HG02678 (cell line): Measurements from ENCODE around the gene NDUFAB1.
"Not testable (repeated sequence)": the region's sequence is repeated elsewhere in the genome, so short reads cannot be mapped to it uniquely, and the experiment has no call there.

Source experiments
- ATAC-seq: cut with Tn5 transposase; IDR thresholded peaks from one replicate; pipeline ENCODE4 v1.9.1; 2021; ENCODE audit warnings: mild to moderate bottlenecking, moderate library complexity; ENCODE audit not compliant: unreplicated experiment

Gene NDUFAB1

DNA sequence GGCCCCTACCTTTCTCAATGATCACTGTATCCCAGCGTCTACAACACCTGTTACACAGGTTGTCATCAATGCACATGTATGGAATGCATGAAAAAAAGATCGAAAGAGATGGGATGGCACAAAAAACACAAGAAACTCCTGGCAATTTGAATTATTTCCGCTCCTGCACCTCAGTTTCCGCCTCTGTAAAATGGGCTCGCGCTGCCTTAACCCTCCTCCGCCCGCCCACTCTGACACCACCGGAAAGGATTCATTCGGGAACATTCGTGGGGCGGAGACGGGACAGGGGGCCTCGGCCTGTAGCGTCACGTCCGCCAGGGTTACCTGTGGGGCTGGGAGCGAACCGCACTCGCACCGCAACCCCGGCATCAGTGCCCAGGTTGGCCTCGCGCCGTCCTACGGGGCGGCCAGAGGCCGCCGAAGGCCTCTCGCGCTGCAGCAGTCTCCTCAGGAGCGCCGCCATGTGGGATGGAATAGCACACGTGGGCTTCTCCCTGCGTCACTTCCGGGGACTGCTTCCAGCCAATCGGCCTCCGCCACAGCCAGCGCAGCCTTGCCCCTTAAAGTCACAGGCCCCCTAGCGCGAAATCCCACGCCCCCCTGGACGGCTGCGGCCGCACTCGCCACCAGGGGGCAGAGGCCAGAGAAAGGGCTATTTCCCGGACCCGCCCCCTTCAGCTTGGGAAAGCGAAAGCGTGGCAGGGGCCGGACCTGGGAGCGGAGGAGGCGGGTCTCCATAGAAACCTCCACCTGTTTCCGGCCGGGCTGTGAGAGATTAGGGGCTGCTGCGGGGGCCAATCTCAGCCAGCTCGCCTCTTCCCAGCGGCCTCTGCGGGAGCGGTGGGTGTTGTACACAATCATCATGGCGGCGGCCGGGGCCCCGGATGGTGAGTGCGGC lies 39.0 kb downstream of the NDUFAB1 start, which contains the start of the genes EARS2 and UBFD1:
Gene EARS2 (minus strand): TSS at position 470 of the 898 bp plus-strand sequence. CDS start 7 bp downstream, at position 463.
Gene UBFD1 (plus strand): TSS at position 847 of the 898 bp plus-strand sequence. CDS start 16 bp downstream, at position 863.
- ATAC-seq = peak; percentile 92

DNA sequence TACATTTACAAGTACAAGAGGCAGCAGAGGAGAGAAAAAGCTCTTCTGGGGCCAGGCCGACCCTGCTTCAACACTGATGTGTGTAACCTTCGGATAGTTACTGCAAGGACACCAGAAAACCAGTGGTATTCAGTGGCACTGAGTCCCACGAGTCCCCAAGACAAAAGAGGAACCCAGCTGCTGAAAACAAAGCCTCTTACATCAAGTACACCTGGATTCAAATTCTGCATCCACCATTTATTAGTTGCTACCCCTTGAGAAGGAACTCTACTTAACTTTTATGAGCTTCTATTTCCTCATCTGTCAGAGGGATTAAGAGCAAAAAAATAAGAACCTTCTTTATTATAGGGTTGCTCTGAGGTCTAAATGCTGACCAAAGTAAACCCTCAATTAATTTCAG lies 41.6 kb downstream of the NDUFAB1 start:
- no peak for ATAC-seq

DNA sequence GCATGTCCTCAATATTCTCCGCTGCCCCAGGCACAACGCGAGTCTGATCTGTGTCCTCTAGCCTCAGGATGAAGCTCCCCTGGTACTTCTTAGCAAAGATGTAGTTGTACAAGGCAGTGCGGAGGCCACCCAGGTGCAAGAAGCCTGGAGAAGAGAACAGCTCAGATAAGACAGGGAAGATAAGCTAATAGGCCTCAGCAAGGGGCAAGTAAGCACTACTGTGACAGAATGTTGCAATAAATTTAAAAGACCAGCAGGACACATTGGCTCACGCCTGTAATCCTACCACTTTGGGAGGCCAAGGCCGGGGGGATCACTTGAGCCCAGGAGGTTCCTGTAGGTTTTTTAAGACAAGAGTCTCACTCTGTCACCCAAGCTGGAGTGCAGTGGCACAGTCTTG lies 44.0 kb downstream of the NDUFAB1 start:
- no peak for ATAC-seq

DNA sequence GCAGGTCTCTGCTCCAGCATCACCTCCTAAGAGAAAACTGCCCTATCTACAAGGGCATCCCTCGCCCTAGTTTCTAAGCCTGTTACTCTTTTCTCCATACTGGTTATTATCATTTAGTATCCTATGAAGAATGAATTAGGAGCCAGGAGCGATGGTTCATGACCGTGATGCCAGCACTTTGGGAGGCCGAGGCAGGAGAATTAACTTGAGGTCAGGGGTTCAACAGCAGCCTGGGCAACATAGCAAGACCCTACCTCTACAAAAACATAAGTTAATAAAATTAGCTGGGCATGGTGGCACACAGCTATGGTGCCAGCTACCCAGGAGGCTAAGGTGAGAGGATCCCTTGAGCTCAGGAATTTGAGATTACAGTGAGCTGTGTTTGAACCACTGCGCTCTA lies 46.2 kb downstream of the NDUFAB1 start:
- no peak for ATAC-seq

DNA sequence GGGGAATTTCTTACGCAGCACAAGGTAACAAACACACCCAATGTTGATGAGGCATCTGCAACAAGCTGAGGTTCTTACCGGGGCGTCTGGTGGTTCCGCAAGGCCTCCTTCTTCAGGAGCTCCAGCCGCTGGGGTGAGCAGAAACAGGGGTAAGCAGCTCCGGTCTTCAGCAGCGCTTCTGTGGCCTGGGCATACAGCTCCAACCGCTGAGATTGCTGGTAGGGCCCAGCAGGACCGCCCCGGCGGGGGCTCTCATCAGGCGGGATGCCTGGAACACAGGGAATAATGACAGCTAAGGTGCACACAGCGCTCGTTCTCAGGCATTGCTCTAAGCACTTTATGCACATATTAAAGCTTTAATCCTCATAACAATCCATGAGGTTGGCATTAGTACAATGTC lies 51.7 kb downstream of the NDUFAB1 start:
- no peak for ATAC-seq

DNA sequence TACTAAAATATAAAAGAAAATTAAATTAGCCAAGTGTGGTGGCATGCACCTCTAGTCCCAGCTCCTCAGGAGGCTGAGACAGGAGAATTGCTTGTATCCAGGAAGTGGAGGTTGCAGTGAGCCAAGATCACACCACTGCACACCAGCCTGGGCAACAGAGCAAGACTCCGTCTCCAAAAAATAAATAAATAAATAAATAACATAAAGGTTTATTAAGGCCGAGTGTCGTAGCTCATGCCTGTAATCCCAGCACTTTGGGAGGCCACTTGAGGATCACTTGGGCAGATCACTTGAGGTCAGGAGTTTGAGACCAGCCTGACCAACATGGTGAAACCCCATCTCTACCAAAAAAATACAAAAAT lies 55.3 kb downstream of the NDUFAB1 start:
- not testable (repeated sequence) for ATAC-seq

DNA sequence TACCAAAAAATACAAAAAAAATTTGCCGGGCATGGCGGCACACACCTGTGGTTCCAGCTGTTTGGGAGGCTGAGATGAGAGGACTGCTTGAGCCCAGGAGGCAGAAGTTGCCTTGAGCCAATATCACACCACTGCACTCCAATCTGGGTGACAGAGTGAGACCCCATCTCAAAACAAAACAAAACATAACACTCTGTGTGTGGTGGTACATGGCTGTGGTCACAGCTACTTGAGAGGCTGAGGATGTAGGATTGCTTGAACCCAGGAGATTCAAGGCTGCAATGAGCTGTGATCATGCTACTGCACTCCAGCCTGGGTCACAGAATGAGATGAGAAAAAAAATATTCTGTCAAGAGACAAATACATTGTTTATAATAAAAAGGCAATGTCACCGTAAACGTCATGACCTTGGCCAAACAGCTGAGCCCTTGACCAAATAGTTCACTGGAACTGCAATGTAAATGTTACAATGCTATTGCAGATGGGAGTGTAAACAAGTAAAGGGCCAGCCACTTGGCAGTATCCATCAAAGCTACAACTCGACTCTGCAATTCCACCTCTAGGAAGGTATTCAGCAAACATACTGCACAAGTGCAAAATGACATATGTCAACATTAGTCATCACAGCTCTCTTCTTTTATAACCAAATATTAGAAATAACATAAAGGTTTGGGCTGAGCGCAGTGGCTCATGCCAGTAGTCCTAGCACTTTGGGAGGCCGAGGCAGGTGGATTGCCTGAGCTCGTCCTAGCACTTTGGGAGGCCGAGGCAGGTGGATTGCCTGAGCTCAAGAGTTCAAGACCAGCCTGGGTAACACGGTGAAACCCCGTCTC lies 55.9 kb downstream of the NDUFAB1 start:
- no peak for ATAC-seq

DNA sequence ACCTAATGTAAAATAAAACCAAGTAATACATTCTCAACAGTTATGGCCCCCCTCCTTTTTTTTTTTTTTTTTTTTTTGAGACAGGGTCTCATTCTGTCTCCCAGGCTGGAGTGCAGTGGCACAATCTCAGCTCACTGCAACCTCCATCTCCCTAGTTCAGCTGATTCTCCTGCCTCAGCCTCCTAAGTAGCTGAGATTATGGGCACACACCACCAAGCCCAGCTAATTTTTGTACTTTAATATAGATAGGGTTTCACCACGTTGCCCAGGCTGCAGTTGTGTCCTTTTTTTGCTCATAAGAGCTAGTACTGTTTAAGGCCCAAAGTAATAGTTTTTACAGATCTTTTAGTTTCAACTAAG lies 57.2 kb downstream of the NDUFAB1 start:
- no peak for ATAC-seq

DNA sequence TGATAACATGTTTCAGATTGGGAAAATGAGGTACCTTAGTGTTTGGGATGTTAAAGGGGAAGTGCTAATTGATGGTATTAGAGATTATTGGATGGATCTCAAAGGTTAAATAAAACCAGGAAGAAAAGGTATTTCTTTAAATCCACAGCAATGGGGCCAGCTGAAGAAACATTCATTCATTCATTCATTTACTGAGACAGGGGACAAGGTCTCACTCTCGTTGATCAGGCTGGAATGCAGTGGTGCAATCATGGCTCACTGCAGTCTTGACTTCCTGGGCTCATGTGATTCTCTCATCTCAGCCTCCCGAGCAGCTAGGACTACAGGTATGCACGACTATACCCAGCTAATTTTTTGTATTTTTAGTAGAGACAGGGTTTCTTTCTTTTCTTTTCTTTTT lies 58.7 kb downstream of the NDUFAB1 start:
- ATAC-seq = no peak

DNA sequence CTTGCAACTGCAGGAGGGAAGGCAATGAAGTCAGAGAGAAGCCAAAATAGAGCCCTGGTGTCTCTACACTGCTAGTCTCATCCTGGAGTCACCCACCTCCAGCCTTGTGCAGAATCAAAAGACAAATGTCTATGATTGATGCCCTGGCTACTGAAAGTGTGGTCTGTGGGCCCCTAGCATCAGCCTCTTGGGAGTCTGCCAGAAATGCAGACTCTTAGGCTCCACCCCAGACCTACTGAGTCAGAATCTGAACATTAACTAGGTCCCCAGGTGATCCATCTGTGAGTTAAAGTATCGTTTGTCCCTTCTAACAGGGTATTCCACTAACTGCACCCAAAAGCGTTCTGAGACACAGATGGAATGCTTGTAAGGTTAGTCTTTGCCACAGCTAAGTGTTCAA lies 60.2 kb downstream of the NDUFAB1 start:
- ATAC-seq = no peak

DNA sequence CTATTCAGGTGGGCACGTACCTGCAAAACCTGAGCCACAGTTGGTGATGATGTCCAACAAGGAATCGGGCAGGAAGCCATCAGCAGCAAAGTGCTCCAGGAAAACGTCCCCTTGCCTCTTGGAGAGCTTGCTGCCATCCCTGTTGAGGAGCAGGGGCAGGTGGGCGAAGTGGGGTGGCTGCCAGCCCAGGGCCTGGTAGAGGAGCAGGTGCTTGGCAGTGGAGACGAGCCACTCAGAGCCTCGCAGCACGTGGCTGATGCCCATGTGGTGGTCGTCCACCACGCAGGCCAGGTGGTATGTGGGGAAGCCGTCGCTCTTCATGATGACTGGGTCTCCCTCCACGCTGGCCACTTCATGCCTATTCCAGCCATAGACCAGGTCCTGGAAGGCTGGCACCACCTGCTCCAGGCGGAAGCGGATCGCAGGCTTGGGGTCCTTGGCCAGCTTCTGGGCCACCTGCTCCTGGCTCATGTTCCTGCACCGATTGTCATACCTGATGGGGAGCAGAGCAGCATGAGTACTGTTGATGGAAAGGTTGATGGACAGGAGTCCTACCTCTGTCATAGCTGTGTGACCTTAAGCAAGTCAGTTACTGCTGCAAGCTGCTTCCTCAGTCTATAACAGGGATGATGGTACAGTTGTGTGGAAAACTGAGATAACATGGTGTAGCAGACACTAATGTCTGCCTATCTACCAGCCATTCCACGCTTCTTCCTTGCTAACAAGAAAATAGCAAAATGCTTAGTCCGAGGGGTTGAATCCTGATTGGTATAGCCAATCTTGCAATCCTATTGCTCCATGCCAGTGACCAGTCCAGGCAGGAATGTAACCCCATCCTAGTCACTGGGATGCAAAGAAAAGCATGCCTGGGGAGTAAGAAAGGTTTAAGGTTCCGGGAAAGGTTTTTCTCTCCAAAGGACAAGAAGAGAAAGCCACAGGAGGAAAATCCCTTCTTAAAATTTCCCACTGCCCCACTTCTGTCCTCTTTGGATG lies 61.0 kb downstream of the NDUFAB1 start:
- no peak for ATAC-seq

DNA sequence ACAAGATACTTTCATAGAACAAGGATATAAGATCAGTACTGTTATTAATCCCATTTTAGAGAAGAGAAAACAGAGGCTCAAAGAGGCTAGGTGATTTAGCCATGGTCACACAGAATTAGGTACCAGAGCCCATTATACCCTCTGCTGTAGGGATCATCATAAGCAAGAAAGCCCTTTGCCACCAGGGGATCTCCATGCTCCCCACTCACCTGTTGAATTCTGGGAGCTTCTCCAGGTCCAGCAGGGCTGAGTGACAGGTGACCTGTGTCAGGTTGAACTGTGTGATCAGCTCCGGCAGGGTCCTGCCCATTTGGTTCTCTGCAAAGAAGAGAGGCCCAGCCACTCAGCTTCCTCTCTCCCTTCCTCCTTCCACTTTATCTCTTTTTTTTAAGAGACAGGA lies 63.7 kb downstream of the NDUFAB1 start:
- ATAC-seq = no peak
